HEK293 (cell line): Measurements from ENCODE around the gene RPL6.

Source experiments
- CTCF ChIA-PET: fragments of 350-600 bp; formaldehyde crosslinking; extraction: SDS; loops from one replicate; lab custom pipeline; 2021; ENCODE audit warnings: antibody characterized with exemption; lab: Yijun Ruan, JAX
- POLR2A ChIA-PET: fragments of 300-600 bp; formaldehyde crosslinking; extraction: SDS; loops from one replicate; lab custom pipeline; 2020; ENCODE audit warnings: antibody characterized with exemption, inconsistent platforms; lab: Yijun Ruan, JAX
- H3K27ac ChIP-seq: fragments of 200-500 bp; sonication (Bioruptor generic); 2 replicates; pipeline ENCODE4 v1.5.1; 2014; ENCODE audit warnings: low read depth, low read length, control low read depth, inconsistent platforms; ENCODE audit errors: extremely low read depth
- H3K36me3 ChIP-seq, 2 experiments: fragments of 200-500 bp in 1 of 2; sonication (Bioruptor generic) in 1 of 2; 1 replicate in 1 of 2; 2 replicates in 1 of 2; pipeline ENCODE4 v1.5.1; 2014 to 2017; ENCODE audit warnings: inconsistent platforms in 2 of 2, low read length in 2 of 2; ENCODE audit not compliant: control insufficient read depth in 2 of 2, insufficient read depth in 1 of 2
- H3K4me1 ChIP-seq: fragments of 200-500 bp; sonication (Bioruptor generic); 2 replicates; pipeline ENCODE4 v1.5.1; 2014; ENCODE audit warnings: mild to moderate bottlenecking, low read length, inconsistent platforms; ENCODE audit not compliant: control insufficient read depth, insufficient read depth
- H3K4me3 ChIP-seq: 2 replicates; pipeline ENCODE4 v1.5.1; 2011; ENCODE audit warnings: low read depth, mild to moderate bottlenecking, control low read depth, low read length, moderate library complexity
- H3K9me3 ChIP-seq: fragments of 200-500 bp; sonication (Bioruptor generic); 2 replicates; pipeline ENCODE4 v1.5.1; 2014; ENCODE audit warnings: low read depth, low read length, inconsistent platforms; ENCODE audit not compliant: control insufficient read depth, insufficient read depth
- ATF2 ChIP-seq: fragments of 450-650 bp; formaldehyde crosslinking; IDR thresholded peaks from 2 replicates; pipeline ENCODE4 v1.5.1; 2016; ENCODE audit warnings: missing biosample characterization, missing genetic modification characterization, low read depth
- BCL11B ChIP-seq: fragments of 450-650 bp; formaldehyde crosslinking; IDR thresholded peaks from 2 replicates; pipeline ENCODE4 v1.5.1; 2016; ENCODE audit warnings: low read depth, missing biosample characterization, missing genetic modification characterization
- EGR2 ChIP-seq: fragments of 450-650 bp; formaldehyde crosslinking; IDR thresholded peaks from 2 replicates; pipeline ENCODE4 v1.5.1; 2016; ENCODE audit warnings: low read depth, missing biosample characterization, missing genetic modification characterization
- SCRT1 ChIP-seq: fragments of 450-650 bp; formaldehyde crosslinking; IDR thresholded peaks from 2 replicates; pipeline ENCODE4 v1.5.1; 2016; ENCODE audit warnings: missing biosample characterization, missing genetic modification characterization, borderline replicate concordance
- SP7 ChIP-seq: fragments of 450-650 bp; formaldehyde crosslinking; IDR thresholded peaks from 2 replicates; pipeline ENCODE4 v1.5.1; 2016; ENCODE audit warnings: missing biosample characterization, missing genetic modification characterization
- ZBTB20 ChIP-seq: fragments of 450-650 bp; formaldehyde crosslinking; IDR thresholded peaks from 2 replicates; pipeline ENCODE4 v1.5.1; 2016; ENCODE audit warnings: missing biosample characterization, missing genetic modification characterization
- ZBTB44 ChIP-seq: fragments of 450-650 bp; IDR thresholded peaks from 2 replicates; pipeline ENCODE4 v1.5.1; 2018; ENCODE audit warnings: missing biosample characterization, mild to moderate bottlenecking, missing genetic modification characterization
- ZBTB7A ChIP-seq: fragments of 450-650 bp; formaldehyde crosslinking; IDR thresholded peaks from 2 replicates; pipeline ENCODE4 v1.5.1; 2016; ENCODE audit warnings: low read depth, missing biosample characterization, missing genetic modification characterization
- ZBTB8A ChIP-seq: fragments of 450-650 bp; formaldehyde crosslinking; IDR thresholded peaks from 2 replicates; pipeline ENCODE4 v1.5.1; 2016; ENCODE audit warnings: missing biosample characterization, missing genetic modification characterization
- ZFHX2 ChIP-seq: fragments of 450-650 bp; formaldehyde crosslinking; conservative IDR thresholded peaks from 2 replicates; pipeline ENCODE4 v1.5.1; 2016; ENCODE audit warnings: missing biosample characterization, missing genetic modification characterization
- ZNF121 ChIP-seq: fragments of 450-650 bp; formaldehyde crosslinking; IDR thresholded peaks from 2 replicates; pipeline ENCODE4 v1.5.1; 2016; ENCODE audit warnings: missing biosample characterization, missing genetic modification characterization
- ZNF169 ChIP-seq: fragments of 450-650 bp; formaldehyde crosslinking; IDR thresholded peaks from 2 replicates; pipeline ENCODE4 v1.5.1; 2016; ENCODE audit warnings: missing biosample characterization, missing genetic modification characterization
- ZNF214 ChIP-seq: fragments of 450-650 bp; formaldehyde crosslinking; IDR thresholded peaks from 2 replicates; pipeline ENCODE4 v1.5.1; 2017; ENCODE audit warnings: missing biosample characterization, mild to moderate bottlenecking, missing genetic modification characterization, borderline replicate concordance
- ZNF280C ChIP-seq: fragments of 450-650 bp; formaldehyde crosslinking; IDR thresholded peaks from 2 replicates; pipeline ENCODE4 v1.5.1; 2016; ENCODE audit warnings: missing biosample characterization, missing genetic modification characterization
- ZNF292 ChIP-seq: fragments of 450-650 bp; formaldehyde crosslinking; IDR thresholded peaks from 2 replicates; pipeline ENCODE4 v1.5.1; 2016; ENCODE audit warnings: low read depth, missing biosample characterization, missing genetic modification characterization, borderline replicate concordance
- ZNF324 ChIP-seq: fragments of 450-650 bp; formaldehyde crosslinking; IDR thresholded peaks from 2 replicates; pipeline ENCODE4 v1.5.1; 2016; ENCODE audit warnings: missing biosample characterization, missing genetic modification characterization
- ZNF335 ChIP-seq: fragments of 450-650 bp; formaldehyde crosslinking; conservative IDR thresholded peaks from 2 replicates; pipeline ENCODE4 v1.5.1; 2016; ENCODE audit warnings: missing biosample characterization, missing genetic modification characterization
- ZNF354C ChIP-seq: fragments of 450-650 bp; formaldehyde crosslinking; IDR thresholded peaks from 2 replicates; pipeline ENCODE4 v1.5.1; 2016; ENCODE audit warnings: missing biosample characterization, missing genetic modification characterization, low read depth, borderline replicate concordance
- ZNF510 ChIP-seq: fragments of 450-650 bp; formaldehyde crosslinking; IDR thresholded peaks from 2 replicates; pipeline ENCODE4 v1.5.1; 2018; ENCODE audit warnings: mild to moderate bottlenecking, missing genetic modification characterization, missing biosample characterization; ENCODE audit not compliant: insufficient replicate concordance
- ZNF514 ChIP-seq: fragments of 450-650 bp; formaldehyde crosslinking; IDR thresholded peaks from 2 replicates; pipeline ENCODE4 v1.5.1; 2016; ENCODE audit warnings: missing biosample characterization, missing genetic modification characterization
- ZNF600 ChIP-seq: fragments of 450-650 bp; formaldehyde crosslinking; IDR thresholded peaks from 2 replicates; pipeline ENCODE4 v1.5.1; 2016; ENCODE audit warnings: missing biosample characterization, missing genetic modification characterization
- ZXDB ChIP-seq: fragments of 450-650 bp; formaldehyde crosslinking; IDR thresholded peaks from 2 replicates; pipeline ENCODE4 v1.5.1; 2016; ENCODE audit warnings: missing biosample characterization, missing genetic modification characterization

Gene RPL6

GRCh38 chr12:112427760-112428159 lies 18.4 kb upstream of the RPL6 start:
- no peak for TF ChIP-seq ZNF324 (tag by site-specific recombination)
- TF ChIP-seq ZNF121 (tag by site-specific recombination), result peak; percentile 85
- ChIA-PET POLR2A (no interaction called here), CTCF (interaction anchor here (1.0 kb wide), 1 partner anchor 8 kb away, joined by 3 read pairs; no protein-coding TSS in a partner anchor)
- Histone ChIP-seq H3K36me3 (peaks cover 5 to 6% of the 10 kb centered on the region in 2 experiments; a peak in 2 of 3 replicates), H3K9me3 (no peaks in the 10 kb centered on the region), H3K27ac (no peak overlapping the region), H3K4me1 (no peaks in the 10 kb centered on the region), H3K4me3 (no peak overlapping the region)

GRCh38 chr12:112425582-112426382 lies 16.4 kb upstream of the RPL6 start:
- no peak overlapping the region for H3K4me3 ChIP-seq
- ChIA-PET POLR2A (interaction anchor here (0.6 kb wide), 1 partner anchor 317 kb away, joined by 4 read pairs; no protein-coding TSS in a partner anchor), CTCF (no interaction called here)
- no peak for TF ChIP-seq ZBTB7A (tag by site-specific recombination)
- no peak for TF ChIP-seq ZNF600 (tag by site-specific recombination)
- TF ChIP-seq ZNF280C (tag by site-specific recombination), result no peak
- TF ChIP-seq SCRT1 (tag by site-specific recombination), result no peak
- TF ChIP-seq ZBTB20, result no peak
- no peak for TF ChIP-seq ZNF335 (tag by site-specific recombination)
- TF ChIP-seq ZNF354C, result no peak
- no peak for TF ChIP-seq ZXDB (tag by site-specific recombination)
- TF ChIP-seq ZNF169 (tag by site-specific recombination), result no peak
- 0 out of 2 replicates have a peak, but pooled peaks cover 4% of the 10 kb centered on the region for H3K4me1 ChIP-seq
- no peak overlapping the region for H3K27ac ChIP-seq
- H3K9me3 ChIP-seq, result no peaks in the 10 kb centered on the region
- peaks cover 5 to 6% of the 10 kb centered on the region in 2 experiments; a peak in 2 of 3 replicates for H3K36me3 ChIP-seq

- no peak overlapping the region for H3K4me3 ChIP-seq
- H3K27ac ChIP-seq, result no peak overlapping the region
- TF ChIP-seq ZNF292 (tag by site-specific recombination), result no peak
- no peak for TF ChIP-seq ZBTB44 (tag by site-specific recombination)
- TF ChIP-seq ATF2, result no peak
- TF ChIP-seq ZNF514 (tag by site-specific recombination), result no peak
- no peak for TF ChIP-seq ZNF169 (tag by site-specific recombination)
- no peak for TF ChIP-seq ZXDB (tag by site-specific recombination)
- TF ChIP-seq ZNF214 (tag by site-specific recombination), result no peak
- TF ChIP-seq ZFHX2 (tag by site-specific recombination), result peak; percentile 89
- TF ChIP-seq ZBTB8A (tag by site-specific recombination), result no peak
- TF ChIP-seq BCL11B (tag by site-specific recombination), result no peak
- TF ChIP-seq SP7 (tag by site-specific recombination), result no peak
- no peak for TF ChIP-seq ZNF510 (tag by site-specific recombination)
- peak; percentile 96 for TF ChIP-seq EGR2
- TF ChIP-seq, all 188 proteins: peak for 2
- CTCF ChIA-PET, result interaction anchor here (0.7 kb wide), 1 partner anchor 94 kb away, joined by 5 read pairs; no protein-coding TSS in a partner anchor
- H3K4me1 ChIP-seq, result 0 out of 2 replicates have a peak, but pooled peaks cover 4% of the 10 kb centered on the region
- POLR2A ChIA-PET, result interaction anchor here (0.7 kb wide), 1 partner anchor 957 kb away, joined by 3 read pairs; no protein-coding TSS in a partner anchor
- H3K36me3 ChIP-seq, result peaks cover 5 to 6% of the 10 kb centered on the region in 2 experiments; a peak in 2 of 3 replicates
- H3K9me3 ChIP-seq, result no peaks in the 10 kb centered on the region
These were observed 14.7 kb upstream of the RPL6 start for GRCh38 chr12:112424126-112424525.
